ENCODE data around the gene DIP2A. TPM values are rescaled to one million over a fixed set of nuclear protein-coding genes. Genes with fewer than 3 reads are reported as not detected.

The DIP2A gene
- total and polyA plus RNA-seq, 2 of the 8 experiments (the other 6 are each of a cell fraction or from before 2014, with no cell fraction given), result 16.0 to 27.1 TPM

GRCh38 chr21:46478910-46479309, 20.2 kb downstream of the DIP2A start:
- WGBS, 2 experiments (ENCODE audit: extremely low coverage in 1 of 2, insufficient coverage in 1 of 2, insufficient read length in 1 of 2, insufficient replicate concordance in 2 of 2, low coverage in 1 of 2, low lambda C conversion rate in 2 of 2, missing lambda C conversion rate in 1 of 2), result 96% methylated on average over 2 of the region's 2 CpGs; no CpG with 5 or more reads in 1 of the 2 experiments
- Histone ChIP-seq H3K9me3 (ENCODE audit: insufficient read depth in 2 of 2, low read depth in 1 of 2, low read length in 1 of 2) (no peaks in the 10 kb centered on the region), H3K23ac (ENCODE audit: insufficient read length) (no peak overlapping the region), H3K4ac (replicated peaks; ENCODE audit: insufficient read length, low read depth, low read length) (no peak overlapping the region), H3K36me3 (ENCODE audit: control insufficient read depth in 2 of 4, insufficient read depth in 4 of 4, low read length in 3 of 4) (no peaks in the 10 kb centered on the region; a peak in 1 of 8 replicates), H3K9ac (replicated peaks in 1 of 4; ENCODE audit: extremely low read depth in 1 of 4, low read depth in 3 of 4, low read length in 3 of 4) (no peak overlapping the region), H3K4me3 (ENCODE audit: extremely low read depth in 1 of 4, insufficient read depth in 2 of 4, low read depth in 3 of 4, low read length in 4 of 4) (no peak overlapping the region), H4K91ac (replicated peaks; ENCODE audit: insufficient read length, low read length) (no peak overlapping the region), H4K20me1 (replicated peaks in 1 of 2; ENCODE audit: control insufficient read depth in 1 of 2, insufficient read depth in 2 of 2, low read length in 2 of 2) (peaks cover 0 to 2% of the 10 kb centered on the region in 2 experiments), H4K8ac (ENCODE audit: extremely low read depth, insufficient read depth, low read length) (no peak overlapping the region), H2BK120ac (replicated peaks; ENCODE audit: low read depth, low read length) (no peak overlapping the region), H3K14ac (ENCODE audit: insufficient read length) (no peak overlapping the region), H2BK15ac (ENCODE audit: low read length) (no peak overlapping the region), H2BK5ac (ENCODE audit: low read depth, low read length) (no peak overlapping the region), H3K4me1 (replicated peaks in 1 of 4; ENCODE audit: control insufficient read depth in 3 of 4, insufficient read depth in 4 of 4, low read length in 3 of 4) (no peaks in the 10 kb centered on the region), H3K56ac (replicated peaks; ENCODE audit: insufficient read length, low read depth, low read length) (no peak overlapping the region), H4K5ac (ENCODE audit: insufficient read length, low read depth, low read length) (no peak overlapping the region), H3K23me2 (ENCODE audit: low read depth, low read length) (no peaks in the 10 kb centered on the region), H3K4me2 (ENCODE audit: insufficient read depth in 1 of 2, low read depth in 2 of 2, low read length in 2 of 2) (no peak overlapping the region), H3K79me2 (ENCODE audit: control insufficient read depth in 1 of 2, insufficient read depth in 2 of 2, low read length in 2 of 2) (peaks cover 0 to 5% of the 10 kb centered on the region in 2 experiments; a peak in 1 of 4 replicates), H2AK5ac (ENCODE audit: low read depth, low read length) (no peak overlapping the region), H3K79me1 (ENCODE audit: low read depth, low read length) (no peaks in the 10 kb centered on the region; the same call in 1 of the 2 replicates), H3K18ac (ENCODE audit: extremely low read depth, low read length) (no peak overlapping the region), H2BK12ac (ENCODE audit: low read depth, low read length) (no peak overlapping the region), H3K27ac (ENCODE audit: low read depth, low read length) (no peak overlapping the region), H3K27me3 (replicated peaks in 1 of 4; ENCODE audit: control insufficient read depth in 3 of 4, extremely low read depth in 1 of 4, insufficient read depth in 3 of 4, low read length in 3 of 4) (no peaks in the 10 kb centered on the region), H2BK20ac (ENCODE audit: low read length) (no peak overlapping the region), H2AFZ (ENCODE audit: low read length) (no peak overlapping the region)
- POLR2A ChIA-PET (ENCODE audit: partially characterized antibody), result interaction anchor here (1.4 kb wide), 1 partner anchor 8 kb away, joined by 5 read pairs; no protein-coding TSS in a partner anchor
- FAIRE-seq (no peak), DNase-seq (ENCODE audit: low read depth in 1 of 2, low spot score in 2 of 2) (no peak)
- CTCF ChIA-PET (ENCODE audit: partially characterized antibody), result no interaction called here
- no peak for TF ChIP-seq CHD2 (IDR thresholded peaks at IDR 0.05; ENCODE audit: low read length)
- no peak for TF ChIP-seq CBX8 (IDR thresholded peaks at IDR 0.05; ENCODE audit: borderline replicate concordance, low read depth, low read length)
- TF ChIP-seq NRF1 (IDR thresholded peaks at IDR 0.05; ENCODE audit: low read depth, low read length), result no peak
- TF ChIP-seq SIX5 (IDR thresholded peaks at IDR 0.05; ENCODE audit: low read depth, low read length), result no peak
- no peak for TF ChIP-seq CTCF (IDR thresholded peaks at IDR 0.05; ENCODE audit: control extremely low read depth in 1 of 3, insufficient read depth in 1 of 3, low read depth in 1 of 3, low read length in 3 of 3)
- TF ChIP-seq KDM1A (IDR thresholded peaks at IDR 0.05; ENCODE audit: borderline replicate concordance, low read length), result no peak
- no peak for TF ChIP-seq RNF2 (IDR thresholded peaks at IDR 0.05; ENCODE audit: borderline replicate concordance, low read depth, low read length, missing control alignments, poor library complexity, severe bottlenecking)
- no peak for TF ChIP-seq EP300 (IDR thresholded peaks at IDR 0.05; ENCODE audit: borderline replicate concordance in 1 of 2, low read depth in 2 of 2, low read length in 2 of 2)
- TF ChIP-seq ASH2L (IDR thresholded peaks at IDR 0.05; ENCODE audit: low read length), result no peak
- no peak for TF ChIP-seq EGR1 (IDR thresholded peaks at IDR 0.05; ENCODE audit: borderline replicate concordance, low read depth, low read length)
- TF ChIP-seq MAFK (IDR thresholded peaks at IDR 0.05; ENCODE audit: low read depth, low read length), result no peak
- TF ChIP-seq JUND (IDR thresholded peaks at IDR 0.05; ENCODE audit: low read length), result no peak
